ENCODE data around the gene CNR1. TPM values are rescaled to one million over a fixed set of nuclear protein-coding genes. Genes with fewer than 3 reads are reported as not detected.

Gene CNR1
- total and polyA plus RNA-seq, 2 of the 4 experiments (the other 2 are of a cell fraction): not detected

DNA sequence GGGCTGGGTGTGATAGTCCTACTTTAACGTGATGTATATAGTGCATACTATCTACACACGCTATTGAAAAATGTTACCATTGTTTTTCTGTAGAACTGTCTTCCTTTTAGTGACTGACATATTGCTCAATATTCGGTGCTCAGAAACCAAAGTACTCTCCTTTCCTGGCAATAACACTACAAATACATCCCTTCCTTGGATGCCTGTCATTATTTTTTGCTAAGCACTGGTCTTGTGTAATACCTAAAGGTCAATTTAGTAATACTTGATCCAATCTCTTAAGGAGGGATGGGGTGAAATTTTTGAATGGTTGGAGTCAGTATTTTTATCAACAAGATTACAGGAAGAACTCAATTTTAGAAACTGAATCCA is 23.9 kb downstream of the CNR1 start:
- no peak overlapping the region for H4K8ac ChIP-seq (ENCODE audit: low read depth in 2 of 2, low read length in 2 of 2)
- no peak overlapping the region for H3K23ac ChIP-seq (ENCODE audit: low read depth, low read length)
- no peak overlapping the region for H3K4ac ChIP-seq (ENCODE audit: low read depth, low read length)
- H3K18ac ChIP-seq (ENCODE audit: low read depth, low read length): no peak overlapping the region
- no peak overlapping the region for H2AK9ac ChIP-seq (replicated peaks; ENCODE audit: low read depth, low read length, poor library complexity)
- H2AK5ac ChIP-seq (ENCODE audit: low read depth, low read length): no peak overlapping the region
- no peak overlapping the region for H3K4me2 ChIP-seq (ENCODE audit: low read depth, low read length)
- WGBS, 2 experiments (ENCODE audit: extremely low coverage in 2 of 2, insufficient read length in 1 of 2): 20% methylated on average over 1 of the region's 3 CpGs; no CpG with 5 or more reads in 1 of the 2 experiments
- no peak overlapping the region for H3K14ac ChIP-seq (replicated peaks; ENCODE audit: low read depth, low read length)
- in situ Hi-C loops (cut with MboI; ENCODE audit: low sequenced_read_pairs): no loop called here
- no peak overlapping the region for H2AFZ ChIP-seq (replicated peaks; ENCODE audit: low read length, poor library complexity)
- H3K27me3 ChIP-seq (ENCODE audit: control insufficient read depth, insufficient read depth, low read length): no peaks in the 10 kb centered on the region
- no peak overlapping the region for H2BK15ac ChIP-seq (ENCODE audit: low read depth, low read length)
- H2BK20ac ChIP-seq (ENCODE audit: low read depth, low read length): no peak overlapping the region
- no peak overlapping the region for H3K56ac ChIP-seq (ENCODE audit: extremely low read depth, insufficient read depth, low read length)
- H4K91ac ChIP-seq (ENCODE audit: insufficient read depth, low read depth, low read length): no peak overlapping the region
- H3K27ac ChIP-seq (ENCODE audit: insufficient read depth, low read length): no peak overlapping the region
- CTCF ChIA-PET: no interaction called here
- no peak overlapping the region for H2BK5ac ChIP-seq (ENCODE audit: low read depth, low read length, poor library complexity, severe bottlenecking)
- H3K9me1 ChIP-seq (ENCODE audit: insufficient read depth, low read length): no peaks in the 10 kb centered on the region
- no peaks in the 10 kb centered on the region for H3K9me3 ChIP-seq (ENCODE audit: control insufficient read depth, insufficient read depth, low read length)
- ATAC-seq (ENCODE audit: low read depth): no peak
- H3K4me3 ChIP-seq (ENCODE audit: insufficient read depth, low read depth, low read length): no peak overlapping the region
- no peak overlapping the region for H3K9ac ChIP-seq (ENCODE audit: low read depth, low read length)
- H3K79me1 ChIP-seq (ENCODE audit: low read depth in 1 of 2, low read length in 2 of 2): no peaks in the 10 kb centered on the region
- H4K5ac ChIP-seq (ENCODE audit: low read depth, low read length): no peak overlapping the region
- no peaks in the 10 kb centered on the region for H3K4me1 ChIP-seq (ENCODE audit: control insufficient read depth, insufficient read depth, low read length)
- POLR2A ChIA-PET (ENCODE audit: unreplicated experiment): no interaction called here
- no peaks in the 10 kb centered on the region for H4K20me1 ChIP-seq (ENCODE audit: insufficient read depth, low read length)
- dilution Hi-C loops (cut with HindIII; ENCODE audit: low sequenced_read_pairs, unreplicated experiment): no loop called here
- intact Hi-C loops (cut with micrococcal nuclease): no loop called here
- no TSS peak for BruUV-seq (replicated peaks)
- H3K36me3 ChIP-seq (ENCODE audit: control insufficient read depth, insufficient read depth, low read length): no peaks in the 10 kb centered on the region
- no peak overlapping the region for H2BK120ac ChIP-seq (ENCODE audit: low read depth, low read length)
- DNase-seq: no peak
- 0 out of 2 replicates have a peak, but pooled peaks have one; percentile 1 for TF ChIP-seq CEBPB (IDR thresholded peaks at IDR 0.05; ENCODE audit: low read depth, low read length)
- no peak for TF ChIP-seq BHLHE40 (IDR thresholded peaks at IDR 0.05; ENCODE audit: low read depth, low read length)
- TF ChIP-seq, protein P1, sequence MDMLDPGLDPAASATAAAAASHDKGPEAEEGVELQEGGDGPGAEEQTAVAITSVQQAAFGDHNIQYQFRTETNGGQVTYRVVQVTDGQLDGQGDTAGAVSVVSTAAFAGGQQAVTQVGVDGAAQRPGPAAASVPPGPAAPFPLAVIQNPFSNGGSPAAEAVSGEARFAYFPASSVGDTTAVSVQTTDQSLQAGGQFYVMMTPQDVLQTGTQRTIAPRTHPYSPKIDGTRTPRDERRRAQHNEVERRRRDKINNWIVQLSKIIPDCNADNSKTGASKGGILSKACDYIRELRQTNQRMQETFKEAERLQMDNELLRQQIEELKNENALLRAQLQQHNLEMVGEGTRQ (IDR thresholded peaks at IDR 0.05; ENCODE audit: low read depth, low read length): no peak
- TF ChIP-seq, protein P2, sequence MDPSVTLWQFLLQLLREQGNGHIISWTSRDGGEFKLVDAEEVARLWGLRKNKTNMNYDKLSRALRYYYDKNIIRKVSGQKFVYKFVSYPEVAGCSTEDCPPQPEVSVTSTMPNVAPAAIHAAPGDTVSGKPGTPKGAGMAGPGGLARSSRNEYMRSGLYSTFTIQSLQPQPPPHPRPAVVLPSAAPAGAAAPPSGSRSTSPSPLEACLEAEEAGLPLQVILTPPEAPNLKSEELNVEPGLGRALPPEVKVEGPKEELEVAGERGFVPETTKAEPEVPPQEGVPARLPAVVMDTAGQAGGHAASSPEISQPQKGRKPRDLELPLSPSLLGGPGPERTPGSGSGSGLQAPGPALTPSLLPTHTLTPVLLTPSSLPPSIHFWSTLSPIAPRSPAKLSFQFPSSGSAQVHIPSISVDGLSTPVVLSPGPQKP (IDR thresholded peaks at IDR 0.05; ENCODE audit: borderline replicate concordance, low read depth, low read length): no peak
- no peak for TF ChIP-seq CHD1 (IDR thresholded peaks at IDR 0.05; ENCODE audit: low read depth, low read length)
- no peak for TF ChIP-seq NFE2L2 (IDR thresholded peaks at IDR 0.05; ENCODE audit: low read depth, low read length)
- no peak for TF ChIP-seq MAFK (IDR thresholded peaks at IDR 0.05; ENCODE audit: low read depth, low read length)
